HG03159 (cell line): ENCODE results near the gene TEX54.

Experiments used
- ATAC-seq: cut with Tn5 transposase; IDR thresholded peaks from one replicate; pipeline ENCODE4 v1.9.1; 2021; ENCODE audit warnings: mild to moderate bottlenecking, moderate library complexity; ENCODE audit not compliant: unreplicated experiment

Gene TEX54

DNA sequence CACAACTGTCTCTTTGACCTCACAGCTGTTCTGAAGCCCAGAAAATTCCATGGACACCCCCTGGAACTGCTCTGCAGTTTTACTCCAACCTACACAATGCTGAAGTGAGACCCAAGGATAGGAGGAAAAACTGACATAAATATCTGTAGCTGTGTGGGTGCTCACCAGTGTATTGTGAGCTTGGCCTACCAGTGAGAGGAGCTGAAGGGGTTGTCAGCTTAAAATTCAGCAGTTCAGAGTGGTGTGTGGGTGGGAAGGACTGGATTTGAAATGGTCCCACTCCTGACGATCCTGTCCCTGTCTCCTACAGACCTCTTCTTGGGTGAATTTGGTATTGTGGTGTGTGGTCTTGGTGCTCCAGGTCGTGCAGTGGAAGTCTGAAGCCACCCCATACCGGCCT is 43.1 kb downstream of the TEX54 start:
- ATAC-seq: no peak

GRCh38 chr11:62788991-62789390 is 43.6 kb downstream of the TEX54 start:
- no peak for ATAC-seq

GRCh38 chr11:62787005-62787759 is 45.5 kb downstream of the TEX54 start, which contains the start of gene TMEM179B:
Gene TMEM179B (plus strand): TSS chr11:62787402. CDS start chr11:62787432, 30 bp downstream.
- peak; percentile 71 for ATAC-seq

- peak; percentile 50 for ATAC-seq
Measured at GRCh38 chr11:62786318-62787004, 46.2 kb downstream of the TEX54 start.

- no peak for ATAC-seq
Measured at GRCh38 chr11:62782753-62783152, 49.9 kb downstream of the TEX54 start.
